HCT116 (cell line): ENCODE measurements around the gene LKAAEAR1. TPM values are rescaled to one million over a fixed set of nuclear protein-coding genes. Genes with fewer than 3 reads are reported as not detected.

Source experiments
- ATAC-seq: fragments of 200-7000 bp; cut with Tn5 transposase; 2 replicates; pipeline ENCODE4 v1.9.1; 2020; ENCODE audit warnings: mild to moderate bottlenecking, moderate library complexity
- BruUV-seq: library from RNA; stranded (reverse); fragments of 400-500 nt; replicated peaks from 2 replicates; lab custom pipeline; 2021; lab: Mats Ljungman, UMichigan
- CTCF ChIA-PET: fragments of 300-600 bp; sonication (Branson Sonifier 250); formaldehyde crosslinking; loops from one replicate; lab custom pipeline; 2021; ENCODE audit warnings: antibody characterized with exemption; lab: Charles Lee
- POLR2A ChIA-PET: fragments of 300-600, 350-600 bp; sonication (Branson Sonifier 250); formaldehyde crosslinking; loops from one replicate; lab custom pipeline; 2021; ENCODE audit warnings: antibody characterized with exemption; lab: Charles Lee
- RAD21 ChIA-PET, 2 experiments: fragments of 300-600 bp; sonication (Branson Sonifier 250); formaldehyde crosslinking; loops; one replicate each; lab custom pipeline; 2023; ENCODE audit warnings: low total read pairs in 2 of 2; ENCODE audit not compliant: uncharacterized antibody in 2 of 2, unreplicated experiment in 2 of 2, low non-redundant PET in 1 of 2; lab: Charles Lee
- DNase-seq: peaks from one replicate; pipeline ENCODE4 v3.0.0-alpha.2; 2010; ENCODE audit warnings: low read depth, low spot score
- H2AFZ ChIP-seq: fragments of 200-600 bp; shearing (Covaris generic), sonication (generic); 2 replicates; pipeline ENCODE4 v1.6.1; 2017; ENCODE audit warnings: low read depth, mixed run types, mixed read lengths, antibody characterized with exemption, low read length; ENCODE audit not compliant: poor library complexity, severe bottlenecking
- H3K27ac ChIP-seq: 2 replicates; pipeline ENCODE4 v1.5.1; 2012; ENCODE audit warnings: low read depth, low read length
- H3K27me3 ChIP-seq: fragments of 200-600 bp; sonication (generic); 2 replicates; pipeline ENCODE4 v1.6.1; 2016; ENCODE audit warnings: mixed run types, low read length, mixed read lengths; ENCODE audit not compliant: insufficient read depth
- H3K36me3 ChIP-seq, 2 experiments: fragments of 200-500 bp in 1 of 2; fragments of 200-600 bp in 1 of 2; sonication (Bioruptor generic) in 1 of 2; sonication (generic) in 1 of 2; 2 replicates each; pipeline versions ENCODE4 v1.5.1 to v1.6.1; 2014 to 2016; ENCODE audit warnings: low read length in 2 of 2, inconsistent platforms in 1 of 2, mixed read lengths in 1 of 2, mixed run types in 1 of 2; ENCODE audit not compliant: insufficient read depth in 2 of 2, control insufficient read depth in 1 of 2
- H3K4me1 ChIP-seq, 2 experiments: fragments of 200-600 bp in 1 of 2; sonication (generic) in 1 of 2; 2 replicates each; pipeline versions ENCODE4 v1.5.1 to v1.6.1; 2012 to 2017; ENCODE audit warnings: low read length in 2 of 2, inconsistent platforms in 1 of 2, mild to moderate bottlenecking in 1 of 2, mixed read lengths in 1 of 2, mixed run types in 1 of 2, moderate library complexity in 1 of 2; ENCODE audit not compliant: insufficient read depth in 2 of 2, control insufficient read depth in 1 of 2
- H3K4me2 ChIP-seq: fragments of 200-600 bp; sonication (generic); 2 replicates; pipeline ENCODE4 v1.6.1; 2017; ENCODE audit warnings: mixed run types, low read length, mixed read lengths
- H3K4me3 ChIP-seq, 2 experiments: fragments of 200-600 bp in 1 of 2; sonication (generic) in 1 of 2; replicated peaks in 1 of 2; 2 replicates each; pipeline ENCODE4 v1.5.1; 2011 to 2016; ENCODE audit warnings: low read length in 2 of 2, control low read depth in 1 of 2, low read depth in 1 of 2, mild to moderate bottlenecking in 1 of 2, mixed read lengths in 1 of 2, mixed run types in 1 of 2
- H3K79me2 ChIP-seq: fragments of 200-600 bp; sonication (generic); 2 replicates; pipeline ENCODE4 v1.6.1; 2017; ENCODE audit warnings: mild to moderate bottlenecking, mixed run types, low read length, moderate library complexity, mixed read lengths; ENCODE audit not compliant: insufficient read depth
- H3K9ac ChIP-seq: fragments of 200-600 bp; sonication (generic); 2 replicates; pipeline ENCODE4 v1.6.1; 2016; ENCODE audit warnings: low read length, mixed read lengths
- H3K9me2 ChIP-seq: fragments of 200-600 bp; sonication (generic), shearing (Covaris generic); 2 replicates; pipeline ENCODE4 v1.6.1; 2017; ENCODE audit warnings: mixed run types, mild to moderate bottlenecking, moderate library complexity; ENCODE audit not compliant: insufficient read depth
- H3K9me3 ChIP-seq, 2 experiments: fragments of 200-500 bp in 1 of 2; fragments of 200-600 bp in 1 of 2; sonication (Bioruptor generic) in 1 of 2; sonication (generic) in 1 of 2; 2 replicates each; pipeline ENCODE4 v1.6.1; 2014 to 2017; ENCODE audit warnings: low read length in 2 of 2, mixed read lengths in 2 of 2, inconsistent platforms in 1 of 2, low read depth in 1 of 2, mild to moderate bottlenecking in 1 of 2, mixed run types in 1 of 2, moderate library complexity in 1 of 2; ENCODE audit not compliant: control insufficient read depth in 1 of 2, insufficient read depth in 1 of 2
- H4K20me1 ChIP-seq: fragments of 200-600 bp; sonication (generic), shearing (Covaris generic); 2 replicates; pipeline ENCODE4 v1.6.1; 2017; ENCODE audit warnings: mixed run types, mild to moderate bottlenecking, moderate library complexity; ENCODE audit not compliant: insufficient read depth
- CBX3 ChIP-seq: IDR thresholded peaks from 2 replicates; pipeline ENCODE4 v1.6.1; 2012; ENCODE audit warnings: low read depth
- EGR1 ChIP-seq: IDR thresholded peaks from 2 replicates; pipeline ENCODE4 v1.6.1; 2012; ENCODE audit warnings: low read depth
- ELF1 ChIP-seq: IDR thresholded peaks from 2 replicates; pipeline ENCODE4 v1.6.1; 2012; ENCODE audit warnings: low read depth, borderline replicate concordance
- EZH2 ChIP-seq: fragments of 200-600 bp; sonication (generic); IDR thresholded peaks from 2 replicates; pipeline ENCODE4 v1.6.1; 2017; ENCODE audit warnings: antibody characterized with exemption, mixed run types
- EZH2phosphoT487 ChIP-seq: fragments of 200-600 bp; IDR thresholded peaks from 2 replicates; pipeline ENCODE4 v1.6.1; 2018; ENCODE audit warnings: antibody characterized with exemption, borderline replicate concordance
- FOSL1 ChIP-seq: IDR thresholded peaks from 2 replicates; pipeline ENCODE4 v1.6.1; 2012; ENCODE audit warnings: low read depth
- JUND ChIP-seq: IDR thresholded peaks from 2 replicates; pipeline ENCODE4 v1.6.1; 2012
- POLR2AphosphoS5 ChIP-seq: IDR thresholded peaks from 2 replicates; pipeline ENCODE4 v1.6.1; 2011; ENCODE audit warnings: mild to moderate bottlenecking, low read depth, low read length, moderate library complexity
- YY1 ChIP-seq: IDR thresholded peaks from 2 replicates; pipeline ENCODE4 v1.6.1; 2011; ENCODE audit warnings: low read length, low read depth, moderate library complexity, mild to moderate bottlenecking; ENCODE audit not compliant: insufficient replicate concordance; ENCODE audit errors: extremely low read depth
- ZFX ChIP-seq: fragments of 450-650 bp; IDR thresholded peaks from 2 replicates; pipeline ENCODE4 v1.6.1; 2017
- ZNF274 ChIP-seq: fragments of 200-500 bp; sonication (Bioruptor generic); IDR thresholded peaks from 2 replicates; pipeline ENCODE4 v1.6.1; 2014; ENCODE audit warnings: mild to moderate bottlenecking, low read depth, low read length, inconsistent platforms
- intact Hi-C: fragments of 100-400 bp; cut with micrococcal nuclease; formaldehyde crosslinking; loops from 2 replicates; pipeline ENCODE4 v1.10.0; 2022
- total RNA-seq: library from RNA; stranded (reverse); gene quantifications from one replicate; pipeline ENCODE4 v1.2.1, GENCODE V29; 2021; ENCODE audit not compliant: unreplicated experiment
- TF ChIP-seq, protein P1 (sequence below): IDR thresholded peaks from 2 replicates; pipeline ENCODE4 v1.6.1; 2012
- TF ChIP-seq, protein P2 (sequence below): IDR thresholded peaks from 2 replicates; pipeline ENCODE4 v1.6.1; 2012; ENCODE audit warnings: low read depth
- TF ChIP-seq, protein P3 (sequence below), 3 experiments: fragments of 200-600 bp in 1 of 3; sonication (generic) in 1 of 3; IDR thresholded peaks in 2 of 3; conservative IDR thresholded peaks in 1 of 3; 2 replicates each; pipeline ENCODE4 v1.5.1; 2012 to 2017; ENCODE audit warnings: low read depth in 2 of 3, low read length in 2 of 3, antibody characterized with exemption in 1 of 3, borderline replicate concordance in 1 of 3, control low read depth in 1 of 3, mild to moderate bottlenecking in 1 of 3, mixed read lengths in 1 of 3, mixed run types in 1 of 3, moderate library complexity in 1 of 3; ENCODE audit not compliant: insufficient read depth in 1 of 3

The LKAAEAR1 gene
- total RNA-seq, 1 experiment from 2014 or later: not detected

DNA sequence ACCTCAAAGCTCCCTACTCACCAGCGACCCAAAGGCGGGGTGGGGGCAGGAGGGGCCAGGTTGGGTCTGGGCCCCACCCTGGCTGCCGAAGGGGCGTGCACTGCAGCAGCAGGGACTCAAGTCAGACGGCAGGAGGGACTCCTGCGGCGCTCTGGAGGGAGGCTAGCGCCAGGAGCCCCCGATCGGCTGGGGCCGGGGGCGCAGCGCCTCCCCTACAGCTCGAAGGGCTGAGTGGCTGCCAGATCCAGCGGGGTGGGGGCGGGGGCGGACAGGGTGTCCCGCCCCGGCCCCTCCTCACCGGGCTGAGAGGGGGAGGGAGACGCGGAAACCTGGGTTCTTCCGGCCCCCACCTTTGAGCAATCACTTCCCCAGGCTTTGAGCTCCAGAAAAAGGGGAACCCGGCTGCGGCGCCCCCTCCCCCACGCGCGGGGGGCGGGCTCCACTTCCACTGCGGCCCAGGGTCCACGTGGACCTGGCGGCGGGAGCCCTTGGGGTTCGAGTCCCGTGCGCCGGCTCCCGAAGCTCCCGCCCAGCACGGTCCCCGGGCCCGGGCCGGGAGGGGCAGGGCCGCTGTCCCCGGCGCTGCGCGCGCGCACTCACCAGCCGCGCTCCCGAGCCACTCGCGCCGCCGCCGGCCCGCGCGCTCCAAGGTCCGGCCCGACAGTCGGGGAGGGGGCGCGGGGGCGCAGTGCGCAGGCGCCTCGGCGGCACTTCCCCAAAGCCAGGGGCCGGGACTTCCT, 4.8 kb downstream of the LKAAEAR1 start, which contains the start of gene RGS19:
Gene RGS19 (minus strand): TSS at position 246 of the 740 bp plus-strand sequence. CDS start 2,632 bp downstream, outside the sequence.
- no peak for DNase-seq
- H2AFZ ChIP-seq: no peak within 1 kb of the TSS
- peaks cover 9% of the 10 kb centered on the region; the same call in 1 of the 2 replicates for H3K79me2 ChIP-seq
- H3K4me3 ChIP-seq: peak within 1 kb of the TSS; percentile 79 to 96
- H4K20me1 ChIP-seq: no peaks in the 10 kb centered on the region
- POLR2A ChIA-PET: no interaction called here
- H3K4me1 ChIP-seq: peaks cover 14 to 21% of the 10 kb centered on the region in 2 experiments
- no peaks in the 10 kb centered on the region for H3K9me3 ChIP-seq
- H3K36me3 ChIP-seq: no peaks in the 10 kb centered on the region
- CTCF ChIA-PET: interaction anchor here (1.5 kb wide), 1 partner anchor 11 kb away, joined by 3 read pairs; no protein-coding TSS in a partner anchor
- peak within 1 kb of the TSS; percentile 67 for H3K27ac ChIP-seq
- no peaks in the 10 kb centered on the region for H3K27me3 ChIP-seq
- RAD21 ChIA-PET: no interaction called here
- peak within 1 kb of the TSS; percentile 87 for H3K9ac ChIP-seq
- BruUV-seq: no TSS peak
- TF ChIP-seq JUND: no peak
- no peak for TF ChIP-seq ELF1
- TF ChIP-seq, protein P1, sequence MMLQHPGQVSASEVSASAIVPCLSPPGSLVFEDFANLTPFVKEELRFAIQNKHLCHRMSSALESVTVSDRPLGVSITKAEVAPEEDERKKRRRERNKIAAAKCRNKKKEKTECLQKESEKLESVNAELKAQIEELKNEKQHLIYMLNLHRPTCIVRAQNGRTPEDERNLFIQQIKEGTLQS: no peak
- TF ChIP-seq EZH2: no peak
- TF ChIP-seq ZFX: peak; percentile 32; the same call in 1 of the 2 replicates
- no peak for TF ChIP-seq EZH2phosphoT487
- no peak for TF ChIP-seq FOSL1
- TF ChIP-seq EGR1: no peak
- no peak for TF ChIP-seq ZNF274
- TF ChIP-seq POLR2AphosphoS5: peak; percentile 59
- TF ChIP-seq YY1: no peak
- TF ChIP-seq, protein P2, sequence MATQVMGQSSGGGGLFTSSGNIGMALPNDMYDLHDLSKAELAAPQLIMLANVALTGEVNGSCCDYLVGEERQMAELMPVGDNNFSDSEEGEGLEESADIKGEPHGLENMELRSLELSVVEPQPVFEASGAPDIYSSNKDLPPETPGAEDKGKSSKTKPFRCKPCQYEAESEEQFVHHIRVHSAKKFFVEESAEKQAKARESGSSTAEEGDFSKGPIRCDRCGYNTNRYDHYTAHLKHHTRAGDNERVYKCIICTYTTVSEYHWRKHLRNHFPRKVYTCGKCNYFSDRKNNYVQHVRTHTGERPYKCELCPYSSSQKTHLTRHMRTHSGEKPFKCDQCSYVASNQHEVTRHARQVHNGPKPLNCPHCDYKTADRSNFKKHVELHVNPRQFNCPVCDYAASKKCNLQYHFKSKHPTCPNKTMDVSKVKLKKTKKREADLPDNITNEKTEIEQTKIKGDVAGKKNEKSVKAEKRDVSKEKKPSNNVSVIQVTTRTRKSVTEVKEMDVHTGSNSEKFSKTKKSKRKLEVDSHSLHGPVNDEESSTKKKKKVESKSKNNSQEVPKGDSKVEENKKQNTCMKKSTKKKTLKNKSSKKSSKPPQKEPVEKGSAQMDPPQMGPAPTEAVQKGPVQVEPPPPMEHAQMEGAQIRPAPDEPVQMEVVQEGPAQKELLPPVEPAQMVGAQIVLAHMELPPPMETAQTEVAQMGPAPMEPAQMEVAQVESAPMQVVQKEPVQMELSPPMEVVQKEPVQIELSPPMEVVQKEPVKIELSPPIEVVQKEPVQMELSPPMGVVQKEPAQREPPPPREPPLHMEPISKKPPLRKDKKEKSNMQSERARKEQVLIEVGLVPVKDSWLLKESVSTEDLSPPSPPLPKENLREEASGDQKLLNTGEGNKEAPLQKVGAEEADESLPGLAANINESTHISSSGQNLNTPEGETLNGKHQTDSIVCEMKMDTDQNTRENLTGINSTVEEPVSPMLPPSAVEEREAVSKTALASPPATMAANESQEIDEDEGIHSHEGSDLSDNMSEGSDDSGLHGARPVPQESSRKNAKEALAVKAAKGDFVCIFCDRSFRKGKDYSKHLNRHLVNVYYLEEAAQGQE: no peak
- TF ChIP-seq CBX3: no peak
- TF ChIP-seq, protein P3, sequence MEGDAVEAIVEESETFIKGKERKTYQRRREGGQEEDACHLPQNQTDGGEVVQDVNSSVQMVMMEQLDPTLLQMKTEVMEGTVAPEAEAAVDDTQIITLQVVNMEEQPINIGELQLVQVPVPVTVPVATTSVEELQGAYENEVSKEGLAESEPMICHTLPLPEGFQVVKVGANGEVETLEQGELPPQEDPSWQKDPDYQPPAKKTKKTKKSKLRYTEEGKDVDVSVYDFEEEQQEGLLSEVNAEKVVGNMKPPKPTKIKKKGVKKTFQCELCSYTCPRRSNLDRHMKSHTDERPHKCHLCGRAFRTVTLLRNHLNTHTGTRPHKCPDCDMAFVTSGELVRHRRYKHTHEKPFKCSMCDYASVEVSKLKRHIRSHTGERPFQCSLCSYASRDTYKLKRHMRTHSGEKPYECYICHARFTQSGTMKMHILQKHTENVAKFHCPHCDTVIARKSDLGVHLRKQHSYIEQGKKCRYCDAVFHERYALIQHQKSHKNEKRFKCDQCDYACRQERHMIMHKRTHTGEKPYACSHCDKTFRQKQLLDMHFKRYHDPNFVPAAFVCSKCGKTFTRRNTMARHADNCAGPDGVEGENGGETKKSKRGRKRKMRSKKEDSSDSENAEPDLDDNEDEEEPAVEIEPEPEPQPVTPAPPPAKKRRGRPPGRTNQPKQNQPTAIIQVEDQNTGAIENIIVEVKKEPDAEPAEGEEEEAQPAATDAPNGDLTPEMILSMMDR (IDR thresholded peaks at IDR 0.05 in 2 of 3, conservative IDR thresholded peaks at IDR 0.05 in 1 of 3; ENCODE audit: borderline replicate concordance in 1 of 3, insufficient read depth in 1 of 3, low read depth in 2 of 3, low read length in 2 of 3): no peak
- intact Hi-C loops: no loop called here
- H3K4me2 ChIP-seq: peak within 1 kb of the TSS; percentile 99
- H3K9me2 ChIP-seq: no peaks in the 10 kb centered on the region
- ATAC-seq: peak; percentile 82
